HUES64 (cell line): ENCODE results near the gene AFAP1L2.

Experiments used
- H3K27ac ChIP-seq: 2 replicates; pipeline ENCODE4 v1.7.0; 2013; ENCODE audit warnings: low read depth, low read length, inconsistent platforms
- H3K27me3 ChIP-seq: 2 replicates; pipeline ENCODE4 v1.6.1; 2013; ENCODE audit warnings: mild to moderate bottlenecking, low read length; ENCODE audit not compliant: insufficient read depth
- H3K36me3 ChIP-seq: 2 replicates; pipeline ENCODE4 v1.6.1; 2013; ENCODE audit warnings: mild to moderate bottlenecking, low read length; ENCODE audit not compliant: insufficient read depth
- H3K4me1 ChIP-seq: 2 replicates; pipeline ENCODE4 v1.6.1; 2013; ENCODE audit warnings: mild to moderate bottlenecking, low read length, moderate library complexity; ENCODE audit not compliant: insufficient read depth
- H3K4me3 ChIP-seq: 2 replicates; pipeline ENCODE4 v1.5.1; 2013; ENCODE audit warnings: mild to moderate bottlenecking, low read length, moderate library complexity
- H3K9ac ChIP-seq: 2 replicates; pipeline ENCODE4 v1.6.1; 2013; ENCODE audit warnings: mild to moderate bottlenecking, low read depth, low read length
- H3K9me3 ChIP-seq: 2 replicates; pipeline ENCODE4 v1.6.1; 2013; ENCODE audit warnings: low read depth, low read length; ENCODE audit not compliant: insufficient read depth
- WGBS: fragments of 150-250, 120-280 bp; methylation state at CpG from one replicate; pipeline ENCODE4 v1.1.7; 2013; ENCODE audit warnings: missing lambda C conversion rate; 5-methylcytosine and 5-hydroxymethylcytosine counted together

Gene AFAP1L2

DNA sequence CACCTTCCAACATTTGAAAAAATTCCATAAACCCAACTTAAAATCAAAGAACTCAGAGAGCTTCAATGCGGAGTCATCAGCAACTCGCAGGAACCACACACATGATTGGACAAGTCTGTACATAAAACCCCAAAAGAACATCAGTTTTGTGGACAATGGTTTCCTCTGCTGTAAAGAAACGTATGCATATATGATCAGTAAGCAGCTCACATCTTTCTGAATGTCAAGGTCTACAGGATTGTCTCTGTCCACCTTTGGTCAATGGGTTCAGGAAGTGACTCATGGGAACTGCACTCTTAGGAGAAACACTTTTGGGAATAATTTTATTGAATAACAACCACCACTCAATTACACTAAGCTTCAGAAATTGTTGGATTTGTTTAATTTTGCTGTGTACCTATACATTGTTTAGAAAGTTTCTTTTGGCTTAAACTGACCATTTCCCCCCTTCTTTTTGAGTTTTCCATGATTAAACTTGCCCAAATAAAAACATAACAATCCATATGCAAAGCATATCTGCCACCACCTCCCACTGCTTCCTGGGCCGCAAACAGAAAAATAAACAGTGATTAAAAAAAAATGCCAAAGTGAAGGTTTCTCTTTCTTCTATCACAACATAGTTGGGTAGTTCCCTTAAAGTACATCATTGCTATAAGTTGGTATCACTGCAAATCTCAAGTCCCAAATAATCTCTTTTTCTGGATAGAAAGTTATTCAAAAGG lies 27.3 kb upstream of the AFAP1L2 start:
- no peaks in the 10 kb centered on the region for H3K27me3 ChIP-seq
- WGBS, result 97% methylated on average over 4 of the region's 4 CpGs
- no peak overlapping the region for H3K9ac ChIP-seq
- no peaks in the 10 kb centered on the region for H3K9me3 ChIP-seq
- H3K36me3 ChIP-seq, result peaks cover 13% of the 10 kb centered on the region
- H3K27ac ChIP-seq, result no peak overlapping the region
- H3K4me1 ChIP-seq, result peaks cover 8% of the 10 kb centered on the region; the same call in 1 of the 2 replicates
- H3K4me3 ChIP-seq, result no peak overlapping the region

DNA sequence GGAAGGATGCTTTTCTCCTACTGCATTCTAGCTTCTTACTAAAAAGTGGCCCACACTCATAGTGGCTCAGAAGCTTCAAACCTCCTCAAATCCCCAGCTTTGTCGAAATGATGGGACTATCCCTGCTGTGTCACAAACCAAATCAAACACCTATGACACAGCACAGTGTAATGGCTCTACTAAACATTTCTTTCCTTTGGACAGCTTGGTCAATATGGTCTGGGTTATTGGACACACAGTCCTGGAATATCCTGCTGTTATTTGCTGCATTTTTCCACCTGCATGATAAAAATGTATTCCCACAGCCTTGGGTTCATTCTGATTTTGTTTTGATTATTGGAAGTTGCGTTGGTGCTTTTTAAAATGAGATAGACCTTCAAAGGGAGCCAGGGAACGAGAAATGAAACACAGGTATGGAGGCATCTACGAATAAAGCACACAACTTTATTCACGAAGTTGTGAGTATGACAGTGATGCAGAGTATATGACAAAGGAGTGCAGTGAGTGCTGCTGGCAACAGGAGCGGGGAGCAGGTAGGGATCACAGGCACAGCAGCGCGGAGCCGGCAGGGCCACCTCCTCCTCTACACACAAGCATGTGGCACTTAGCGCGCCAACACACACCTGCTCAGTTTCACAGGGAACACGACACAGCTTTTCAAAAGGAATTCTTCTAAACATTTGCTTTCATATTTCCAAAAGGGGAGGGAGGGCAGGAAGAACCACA lies 26.5 kb upstream of the AFAP1L2 start:
- Histone ChIP-seq H3K4me3 (no peak overlapping the region), H3K27me3 (no peaks in the 10 kb centered on the region), H3K4me1 (peaks cover 9% of the 10 kb centered on the region; the same call in 1 of the 2 replicates), H3K9ac (no peak overlapping the region), H3K9me3 (no peaks in the 10 kb centered on the region), H3K36me3 (peaks cover 9% of the 10 kb centered on the region), H3K27ac (no peak overlapping the region)
- 96% methylated on average over 12 of the region's 12 CpGs for WGBS

DNA sequence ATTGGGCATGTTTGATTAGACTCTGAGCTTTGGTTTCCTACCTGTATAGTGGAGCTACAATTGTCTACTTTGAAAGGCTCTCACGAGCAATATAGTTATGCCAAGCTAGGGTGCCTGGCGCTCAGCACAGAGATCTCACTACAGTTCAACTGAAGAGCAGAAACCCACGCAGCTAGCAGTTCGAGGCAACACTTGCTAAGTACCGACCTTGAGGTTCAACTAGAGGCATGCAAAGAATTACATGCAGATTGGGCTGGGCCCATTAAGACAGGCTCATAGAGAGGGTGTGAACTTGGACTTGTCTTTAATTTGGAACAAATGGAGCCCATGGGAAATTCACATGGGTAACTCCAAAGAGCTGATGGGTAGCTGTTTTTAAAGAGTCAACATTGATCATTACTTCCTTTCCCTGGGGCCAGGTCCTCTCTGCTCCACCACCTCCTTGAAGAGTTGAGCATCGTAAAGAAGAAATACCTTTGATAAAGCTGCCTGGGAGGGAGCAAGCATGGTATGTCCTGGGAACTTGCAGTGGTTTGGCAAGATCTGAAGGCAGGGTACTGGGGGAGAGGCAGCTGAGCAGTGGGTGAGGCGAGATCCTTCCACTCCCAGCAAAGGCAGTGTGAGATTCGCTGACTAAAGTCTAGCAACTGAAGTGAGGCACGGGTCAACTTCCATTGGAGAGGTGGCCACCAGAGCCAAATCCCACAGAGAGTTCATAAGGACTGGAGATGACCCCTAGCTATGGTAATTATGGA lies 25.5 kb upstream of the AFAP1L2 start:
- Histone ChIP-seq H3K4me3 (no peak overlapping the region), H3K27ac (no peak overlapping the region), H3K9ac (no peak overlapping the region), H3K9me3 (no peaks in the 10 kb centered on the region), H3K4me1 (peaks cover 9% of the 10 kb centered on the region; the same call in 1 of the 2 replicates), H3K27me3 (no peaks in the 10 kb centered on the region), H3K36me3 (peaks cover 3% of the 10 kb centered on the region; the same call in 1 of the 2 replicates)
- 83% methylated on average over 9 of the region's 9 CpGs for WGBS

DNA sequence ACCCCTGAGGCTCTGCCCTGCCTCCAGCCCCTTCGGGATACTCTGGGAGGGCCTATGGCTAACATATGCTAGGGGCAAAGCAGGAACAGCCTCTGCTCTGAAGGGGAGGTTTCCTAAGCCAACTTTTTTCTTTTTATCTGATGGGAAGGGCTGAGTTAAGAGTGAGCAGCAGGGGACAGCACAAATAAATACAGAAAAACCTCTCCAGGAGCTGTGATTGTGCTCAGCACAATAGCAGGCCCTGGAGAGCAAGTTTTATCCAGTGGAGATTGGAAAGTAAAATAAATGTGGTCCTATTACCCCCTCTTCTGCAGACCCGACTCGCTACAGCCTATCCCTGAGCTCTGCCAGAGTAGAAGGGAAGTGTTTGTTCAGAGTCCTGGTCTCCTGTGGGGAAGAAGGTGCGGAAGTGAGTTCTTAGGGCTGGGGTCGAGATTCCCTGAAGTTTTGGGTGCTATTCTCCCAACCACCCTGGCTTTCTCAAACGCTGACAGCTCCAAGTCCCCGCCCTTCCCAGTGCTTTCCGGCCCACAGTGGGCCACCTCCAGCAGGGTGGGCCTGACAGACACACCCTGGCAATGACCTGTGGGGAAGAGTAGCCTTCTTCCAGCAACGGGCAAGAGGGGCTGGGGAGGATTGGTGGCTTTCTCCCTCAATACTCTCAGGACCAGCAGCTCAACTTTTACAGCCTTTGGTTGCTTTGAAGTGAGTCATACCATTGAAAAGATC lies 23.0 kb upstream of the AFAP1L2 start:
- H3K27ac ChIP-seq, result no peak overlapping the region
- 85% methylated on average over 9 of the region's 9 CpGs for WGBS
- no peak overlapping the region for H3K9ac ChIP-seq
- no peaks in the 10 kb centered on the region for H3K27me3 ChIP-seq
- H3K9me3 ChIP-seq, result no peaks in the 10 kb centered on the region
- peaks cover 9% of the 10 kb centered on the region; the same call in 1 of the 2 replicates for H3K4me1 ChIP-seq
- H3K36me3 ChIP-seq, result no peaks in the 10 kb centered on the region
- H3K4me3 ChIP-seq, result no peak overlapping the region

DNA sequence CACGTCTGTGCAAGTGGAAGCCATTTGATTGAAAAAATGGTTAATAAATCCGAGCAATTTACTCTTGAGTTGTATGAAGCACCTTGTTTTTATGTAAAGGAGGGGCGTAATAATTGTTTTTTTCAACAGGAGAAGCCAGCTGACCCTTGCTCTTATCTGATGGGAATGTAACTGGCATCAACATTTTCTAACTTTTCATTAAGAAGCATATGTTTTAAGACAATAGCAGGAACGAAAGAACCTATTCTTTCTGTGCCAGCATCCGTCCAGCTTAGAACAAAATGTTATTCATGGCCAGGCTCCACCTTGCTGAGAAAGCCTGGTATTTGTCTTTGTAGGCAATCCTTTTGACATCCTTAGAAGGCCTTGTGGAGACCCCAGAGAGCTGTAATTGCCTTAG lies 22.2 kb upstream of the AFAP1L2 start:
- Histone ChIP-seq H3K4me1 (peaks cover 9% of the 10 kb centered on the region; the same call in 1 of the 2 replicates), H3K9me3 (no peaks in the 10 kb centered on the region), H3K4me3 (no peak overlapping the region), H3K9ac (no peak overlapping the region), H3K36me3 (no peaks in the 10 kb centered on the region), H3K27ac (no peak overlapping the region), H3K27me3 (no peaks in the 10 kb centered on the region)
- 80% methylated on average over 5 of the region's 5 CpGs for WGBS

DNA sequence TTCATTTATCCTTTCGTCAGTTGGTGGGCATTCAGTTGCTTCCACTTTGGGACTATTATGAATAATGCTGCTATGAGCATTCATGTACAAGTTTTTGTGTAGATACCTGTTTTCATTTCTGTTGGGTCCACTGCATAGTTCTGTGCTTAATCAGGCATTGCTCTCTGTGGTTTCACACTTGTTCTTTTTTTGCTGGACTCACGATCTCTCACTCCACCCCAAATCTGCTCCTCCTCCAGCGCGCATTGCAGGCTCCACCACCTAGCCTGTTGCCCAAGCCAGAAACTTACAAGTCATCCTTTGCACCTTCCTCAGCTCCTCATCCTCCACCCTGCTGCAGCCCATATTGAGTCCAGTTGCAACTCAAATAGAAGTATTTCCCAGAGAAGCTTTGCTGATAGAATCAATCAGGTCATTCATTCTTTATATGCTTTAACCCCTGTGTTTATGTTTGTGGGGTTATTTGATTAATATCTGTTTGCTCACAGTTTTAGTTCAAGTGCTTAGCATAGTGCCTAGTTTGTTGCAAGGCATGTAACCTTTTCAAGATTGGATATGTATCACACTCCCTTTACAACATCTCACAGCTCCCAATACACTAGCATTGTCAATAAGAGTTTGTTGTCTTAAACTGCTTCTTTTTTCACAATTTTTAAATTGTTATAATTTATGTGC lies 16.6 kb upstream of the AFAP1L2 start:
- H3K36me3 ChIP-seq, result no peaks in the 10 kb centered on the region
- no peaks in the 10 kb centered on the region for H3K9me3 ChIP-seq
- H3K27ac ChIP-seq, result no peak overlapping the region
- no peak overlapping the region for H3K4me3 ChIP-seq
- 94% methylated on average over 4 of the region's 4 CpGs for WGBS
- H3K27me3 ChIP-seq, result no peaks in the 10 kb centered on the region
- H3K4me1 ChIP-seq, result no peaks in the 10 kb centered on the region
- no peak overlapping the region for H3K9ac ChIP-seq

DNA sequence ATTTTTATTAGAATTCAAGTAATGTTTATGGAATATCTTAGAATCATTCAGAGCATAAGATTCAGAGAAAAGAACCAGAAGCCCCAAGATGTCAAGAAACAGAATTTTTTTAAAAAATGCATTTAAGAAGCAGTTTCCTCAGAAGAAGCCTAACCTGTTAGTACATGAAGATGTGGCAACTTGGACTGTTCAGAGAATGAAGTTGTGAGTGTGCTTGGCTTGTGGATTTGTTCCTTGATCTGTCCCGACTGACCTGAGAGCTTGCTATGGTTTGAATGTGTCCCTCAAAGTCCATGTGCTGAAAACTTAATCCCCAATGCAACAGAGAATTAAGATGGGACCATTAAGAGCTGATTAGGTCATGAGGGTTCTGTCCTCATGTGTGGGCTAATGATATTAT lies 13.8 kb upstream of the AFAP1L2 start:
- Histone ChIP-seq H3K9me3 (no peaks in the 10 kb centered on the region), H3K4me3 (no peak overlapping the region), H3K4me1 (no peaks in the 10 kb centered on the region), H3K27me3 (no peaks in the 10 kb centered on the region), H3K27ac (no peak overlapping the region), H3K36me3 (no peaks in the 10 kb centered on the region), H3K9ac (no peak overlapping the region)
- 90% methylated on average over 1 of the region's 1 CpG for WGBS

DNA sequence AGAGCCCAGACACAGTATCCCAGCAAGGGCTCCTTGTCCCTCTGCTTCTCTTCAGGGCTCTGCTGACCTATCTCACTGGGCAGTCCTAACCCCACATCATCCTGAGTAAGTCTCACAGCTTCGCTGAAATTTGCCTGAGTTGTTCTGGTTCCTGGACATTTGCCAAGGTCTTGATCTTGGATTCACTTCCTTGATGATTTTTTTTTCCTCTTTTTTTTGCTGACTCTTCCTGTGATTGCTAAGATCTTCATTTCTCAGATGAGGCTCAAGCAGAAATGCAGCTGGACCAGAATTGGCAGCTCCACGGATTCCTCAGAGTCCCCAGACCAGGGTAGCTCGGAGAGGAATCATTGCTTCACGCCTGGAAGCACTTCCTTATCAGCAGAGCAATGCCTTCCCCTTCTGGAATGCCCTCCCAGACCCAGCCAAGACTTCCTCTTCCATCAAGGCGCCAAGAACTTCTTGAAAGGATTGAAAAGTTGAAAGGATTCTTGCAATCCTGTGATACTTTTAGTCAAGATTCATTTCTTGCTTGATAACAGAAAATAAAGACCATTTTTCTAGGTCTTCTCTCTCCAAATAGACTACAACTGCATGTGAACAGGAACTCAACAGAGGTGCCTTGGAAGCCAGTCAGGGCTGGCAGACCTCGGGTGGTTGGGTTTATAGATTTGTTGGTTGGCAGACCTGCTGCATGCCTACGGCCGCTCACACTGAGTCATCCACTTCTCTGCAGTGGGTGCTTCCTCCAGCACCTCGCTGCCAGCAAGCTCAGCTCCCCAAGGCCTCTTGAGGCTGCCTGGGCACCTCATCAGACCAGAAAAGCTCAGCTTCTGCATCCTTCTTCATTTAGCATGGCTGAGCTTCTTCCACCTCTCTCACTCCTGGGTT lies 8.8 kb upstream of the AFAP1L2 start:
- H3K36me3 ChIP-seq, result no peaks in the 10 kb centered on the region
- 88% methylated on average over 9 of the region's 9 CpGs for WGBS
- no peaks in the 10 kb centered on the region for H3K9me3 ChIP-seq
- no peak overlapping the region for H3K9ac ChIP-seq
- H3K27ac ChIP-seq, result no peak overlapping the region
- peaks cover 15% of the 10 kb centered on the region; the same call in 1 of the 2 replicates for H3K4me1 ChIP-seq
- no peaks in the 10 kb centered on the region for H3K27me3 ChIP-seq
- no peak overlapping the region for H3K4me3 ChIP-seq

DNA sequence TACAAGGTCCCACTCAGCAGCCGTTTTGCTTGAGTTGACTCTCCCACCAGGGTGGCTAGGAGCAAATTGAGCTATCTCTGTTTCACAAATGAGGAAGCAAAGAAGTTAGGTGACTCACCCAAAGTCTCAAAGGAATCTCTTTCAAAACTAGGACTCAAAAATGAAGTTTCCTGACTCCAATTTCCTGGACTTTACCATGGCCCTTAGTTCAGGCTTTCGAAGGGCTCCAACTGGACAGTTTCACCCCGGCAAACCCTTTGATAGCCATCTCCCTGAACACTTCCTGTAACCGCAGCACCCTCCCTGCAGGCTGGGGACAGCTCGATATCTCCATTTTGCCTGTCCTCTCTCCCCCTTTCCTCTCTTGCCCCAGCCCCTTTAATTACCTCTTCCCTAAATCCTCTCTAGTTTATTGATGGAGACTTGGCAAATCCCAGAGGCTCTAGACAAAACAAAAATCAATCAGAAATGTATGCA lies 4.7 kb upstream of the AFAP1L2 start:
- Histone ChIP-seq H3K27ac (no peak overlapping the region), H3K27me3 (peaks cover 27% of the 10 kb centered on the region), H3K9ac (no peak overlapping the region), H3K36me3 (no peaks in the 10 kb centered on the region), H3K4me1 (peaks cover 20% of the 10 kb centered on the region; the same call in 1 of the 2 replicates), H3K9me3 (no peaks in the 10 kb centered on the region), H3K4me3 (no peak overlapping the region)
- WGBS, result 44% methylated on average over 5 of the region's 5 CpGs
